ENCODE data around the gene MACF1. TPM values are rescaled to one million over a fixed set of nuclear protein-coding genes. Genes with fewer than 3 reads are reported as not detected.
"Not testable (repeated sequence)": the region's sequence is repeated elsewhere in the genome, so short reads cannot be mapped to it uniquely, and the experiment has no call there.

MACF1 gene
- total and polyA plus RNA-seq, 9 donors: 93.6 to 331 (median 247) TPM

- no peaks in the 10 kb centered on the region for H3K9me3 ChIP-seq
- H3K27ac ChIP-seq: no peak overlapping the region
- intact Hi-C loops (cut with DNase I): no loop called here
- peaks cover 8% of the 10 kb centered on the region for H3K4me1 ChIP-seq (ENCODE audit: insufficient read depth)
- no peak for DNase-seq
- 73 to 75% (median 75%) methylated on average over 3 of the region's 3 CpGs for WGBS, 3 donors
- H3K27me3 ChIP-seq: no peaks in the 10 kb centered on the region
- no peak overlapping the region for H3K4me3 ChIP-seq
- TF ChIP-seq EP300 (IDR thresholded peaks at IDR 0.05) (no peak), POLR2A (IDR thresholded peaks at IDR 0.05) (no peak), CTCF (IDR thresholded peaks at IDR 0.05) (no peak)
- no peaks in the 10 kb centered on the region for H3K36me3 ChIP-seq
Measured at GRCh38 chr1:39469150-39469549, 264.7 kb downstream of the MACF1 start.

GRCh38 chr1:39470040-39470439, 265.5 kb downstream of the MACF1 start:
- Histone ChIP-seq H3K9me3 (no peaks in the 10 kb centered on the region), H3K36me3 (no peaks in the 10 kb centered on the region), H3K4me1 (ENCODE audit: insufficient read depth) (peaks cover 10% of the 10 kb centered on the region), H3K4me3 (no peak overlapping the region), H3K27ac (no peak overlapping the region), H3K27me3 (no peaks in the 10 kb centered on the region)
- intact Hi-C loops (cut with DNase I): no loop called here
- TF ChIP-seq CTCF (IDR thresholded peaks at IDR 0.05) (no peak), EP300 (IDR thresholded peaks at IDR 0.05) (no peak), POLR2A (IDR thresholded peaks at IDR 0.05) (no peak)
- DNase-seq: no peak

- DNase-seq: no peak
- TF ChIP-seq EP300 (IDR thresholded peaks at IDR 0.05): no peak
- no peak for TF ChIP-seq CTCF (IDR thresholded peaks at IDR 0.05)
- Histone ChIP-seq H3K36me3 (no peaks in the 10 kb centered on the region), H3K9me3 (no peaks in the 10 kb centered on the region), H3K27ac (no peak overlapping the region), H3K4me1 (ENCODE audit: insufficient read depth) (peaks cover 5% of the 10 kb centered on the region), H3K4me3 (no peak overlapping the region), H3K27me3 (no peaks in the 10 kb centered on the region)
- intact Hi-C loops (cut with DNase I): no loop called here
- WGBS, 3 donors: 92 to 93% (median 92%) methylated on average over 7 of the region's 7 CpGs
Measured at GRCh38 chr1:39472826-39473225, 268.3 kb downstream of the MACF1 start.

- no peaks in the 10 kb centered on the region for H3K36me3 ChIP-seq
- peaks cover 4% of the 10 kb centered on the region for H3K4me1 ChIP-seq (ENCODE audit: insufficient read depth)
- no peaks in the 10 kb centered on the region for H3K9me3 ChIP-seq
- TF ChIP-seq EP300 (IDR thresholded peaks at IDR 0.05) (no peak), POLR2A (IDR thresholded peaks at IDR 0.05) (no peak), CTCF (IDR thresholded peaks at IDR 0.05) (no peak)
- 96 to 100% (median 98%) methylated on average over 4 of the region's 4 CpGs for WGBS, 3 donors
- intact Hi-C loops (cut with DNase I): no loop called here
- no peaks in the 10 kb centered on the region for H3K27me3 ChIP-seq
- no peak for DNase-seq
- no peak overlapping the region for H3K4me3 ChIP-seq
- H3K27ac ChIP-seq: no peak overlapping the region
Measured at GRCh38 chr1:39473324-39473723, 268.8 kb downstream of the MACF1 start.

GRCh38 chr1:39474810-39475209, 270.3 kb downstream of the MACF1 start:
- intact Hi-C loops (cut with DNase I): no loop called here
- no peak for DNase-seq

GRCh38 chr1:39475551-39475950, 271.1 kb downstream of the MACF1 start:
- H3K4me3 ChIP-seq; H3K9me3 ChIP-seq; H3K27me3 ChIP-seq; H3K4me1 ChIP-seq (ENCODE audit: insufficient read depth); DNase-seq; H3K36me3 ChIP-seq; intact Hi-C loops (cut with DNase I); H3K27ac ChIP-seq: not testable (repeated sequence)
- 23 to 48% (median 37%) methylated on average over 1 of the region's 1 CpG for WGBS, 3 donors

More at GRCh38 chr1:39474810-39475209, 270.3 kb downstream of the MACF1 start:
- 64 to 68% (median 67%) methylated on average over 4 of the region's 4 CpGs for WGBS, 3 donors
- Histone ChIP-seq H3K9me3 (no peaks in the 10 kb centered on the region), H3K27me3 (no peaks in the 10 kb centered on the region), H3K27ac (no peak overlapping the region), H3K36me3 (no peaks in the 10 kb centered on the region), H3K4me3 (no peak overlapping the region), H3K4me1 (ENCODE audit: insufficient read depth) (peaks cover 4% of the 10 kb centered on the region)
- TF ChIP-seq POLR2A (IDR thresholded peaks at IDR 0.05) (no peak), EP300 (IDR thresholded peaks at IDR 0.05) (no peak)
